Effector CD4-positive, alpha-beta T cell (primary cell): Measurements from ENCODE around the gene HTRA3.

ENCODE experiments used
- DNase-seq: peaks from one replicate; pipeline ENCODE4 v3.0.0-alpha.2; 2020

HTRA3 gene

DNA sequence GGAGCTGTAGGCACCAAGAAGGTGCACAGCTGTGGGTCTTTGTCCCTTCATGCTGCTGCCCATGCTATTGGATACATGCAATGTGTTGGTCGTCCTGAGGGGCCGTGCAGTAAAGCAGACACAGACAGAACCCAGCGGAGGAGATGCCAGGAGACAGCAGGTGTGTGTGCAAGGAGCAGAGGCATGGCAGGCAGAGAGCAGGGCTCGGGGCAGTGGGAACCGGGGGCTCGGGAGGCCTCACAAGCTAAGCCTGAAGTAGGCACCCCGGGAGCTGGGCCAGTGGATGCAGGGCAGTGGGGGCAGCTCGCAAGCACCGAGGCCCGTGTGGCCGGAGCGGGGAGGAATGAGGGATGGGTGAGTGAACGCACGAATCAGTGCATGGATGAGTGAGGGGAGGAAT, 13.2 kb downstream of the HTRA3 start:
- DNase-seq: no peak

DNA sequence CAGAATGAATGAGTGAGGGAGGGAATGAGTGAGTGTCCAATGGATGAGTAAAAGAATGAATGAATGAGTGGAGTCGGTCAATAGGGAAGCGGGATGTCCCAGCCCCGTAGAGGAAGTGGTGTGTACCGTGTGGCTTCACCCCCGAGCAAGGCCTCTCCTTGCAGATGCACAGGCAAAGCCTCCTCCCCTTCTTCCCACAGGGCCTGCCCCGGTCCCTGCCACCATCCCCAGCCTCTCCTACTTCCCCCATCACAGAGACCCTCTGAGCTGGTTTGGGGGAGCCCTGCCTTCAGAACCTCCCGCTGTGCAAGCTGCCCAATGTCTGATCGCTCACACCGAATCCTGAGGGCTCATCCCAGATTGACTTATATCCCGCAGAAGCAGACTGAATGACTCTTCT, 13.6 kb downstream of the HTRA3 start:
- no peak for DNase-seq

DNA sequence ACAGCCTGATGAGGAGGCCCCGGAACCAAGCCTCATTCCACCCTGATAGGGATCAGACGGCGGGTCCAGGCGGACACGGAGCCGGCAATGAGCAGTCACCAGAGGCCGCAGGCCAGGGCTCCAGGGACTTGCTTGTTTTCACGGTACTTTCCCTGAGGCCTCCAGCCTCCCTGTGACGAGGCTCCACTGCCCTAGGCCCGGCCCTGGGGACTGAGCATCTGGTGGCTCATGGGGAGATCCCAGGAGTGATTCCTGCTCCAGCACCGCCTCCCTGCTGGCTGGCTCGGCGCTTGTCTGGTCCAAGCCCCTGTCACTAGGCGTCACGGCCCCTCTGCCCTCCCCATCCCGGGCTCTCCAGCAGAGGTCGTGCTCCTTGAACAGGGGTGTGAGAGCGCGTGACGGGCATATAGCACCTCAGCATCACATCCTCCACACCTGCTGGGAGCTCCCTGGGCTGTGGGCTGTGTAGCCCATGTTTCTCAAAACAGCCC, 14.1 kb downstream of the HTRA3 start:
- no peak for DNase-seq

DNA sequence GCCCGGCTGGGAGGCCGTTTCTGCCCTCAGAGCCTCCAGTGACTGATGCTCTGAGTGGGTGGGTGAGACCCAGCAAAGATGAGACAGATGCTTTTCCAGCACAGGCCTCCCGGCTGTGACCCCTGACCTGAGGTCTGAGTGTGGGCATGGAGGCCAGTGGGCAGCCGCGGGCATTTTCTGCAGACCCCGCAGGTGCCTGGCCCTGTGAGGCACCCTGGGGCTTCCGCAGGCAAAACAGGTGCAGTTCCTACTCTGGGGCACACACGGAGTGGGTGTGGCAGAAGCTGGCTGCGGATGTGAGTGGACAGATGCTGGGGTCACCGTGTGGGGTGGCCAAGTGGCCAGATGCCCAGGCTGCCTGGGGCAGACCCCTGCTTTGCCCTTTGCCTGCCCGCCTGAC, 14.8 kb downstream of the HTRA3 start:
- DNase-seq: no peak

DNA sequence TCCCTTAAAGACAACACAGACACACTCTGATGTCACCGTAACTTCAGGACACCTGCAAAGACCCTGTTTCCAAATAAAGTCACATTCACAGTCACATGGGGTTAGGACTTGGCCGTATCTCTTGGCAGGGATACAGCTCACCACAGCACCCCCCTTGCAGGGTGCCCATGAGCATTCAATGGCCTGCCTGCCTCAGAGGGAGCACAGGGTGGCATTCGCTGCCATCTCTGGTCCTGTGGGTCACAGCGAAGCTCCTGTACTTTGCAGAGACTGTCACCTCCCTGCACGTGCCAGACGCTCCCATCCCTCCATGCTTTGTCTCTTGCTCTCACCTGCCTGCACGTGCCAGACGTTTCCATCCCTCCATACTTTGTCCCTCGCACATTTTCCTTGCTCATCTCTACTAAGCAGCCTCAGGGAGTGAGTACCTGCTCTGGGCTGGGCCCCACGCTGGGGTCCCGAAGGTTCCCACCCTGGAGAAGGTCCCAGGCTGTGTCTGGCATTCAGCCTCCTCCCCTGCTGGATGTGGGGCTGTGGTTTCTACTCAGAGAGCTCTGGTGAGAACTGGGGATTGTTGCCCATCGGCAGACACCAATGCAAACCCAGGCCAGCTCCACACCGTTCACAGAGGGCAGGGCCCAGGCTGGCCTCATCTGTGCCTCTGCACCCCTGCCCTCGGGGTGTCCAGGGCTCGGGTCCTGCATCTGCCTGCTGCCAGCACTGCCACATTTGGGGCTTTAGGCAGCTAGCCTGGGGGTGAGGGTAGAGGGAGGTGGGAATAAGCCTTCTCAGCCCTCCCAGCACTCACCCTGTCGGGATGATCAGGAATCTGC, 15.8 kb downstream of the HTRA3 start:
- DNase-seq: no peak

DNA sequence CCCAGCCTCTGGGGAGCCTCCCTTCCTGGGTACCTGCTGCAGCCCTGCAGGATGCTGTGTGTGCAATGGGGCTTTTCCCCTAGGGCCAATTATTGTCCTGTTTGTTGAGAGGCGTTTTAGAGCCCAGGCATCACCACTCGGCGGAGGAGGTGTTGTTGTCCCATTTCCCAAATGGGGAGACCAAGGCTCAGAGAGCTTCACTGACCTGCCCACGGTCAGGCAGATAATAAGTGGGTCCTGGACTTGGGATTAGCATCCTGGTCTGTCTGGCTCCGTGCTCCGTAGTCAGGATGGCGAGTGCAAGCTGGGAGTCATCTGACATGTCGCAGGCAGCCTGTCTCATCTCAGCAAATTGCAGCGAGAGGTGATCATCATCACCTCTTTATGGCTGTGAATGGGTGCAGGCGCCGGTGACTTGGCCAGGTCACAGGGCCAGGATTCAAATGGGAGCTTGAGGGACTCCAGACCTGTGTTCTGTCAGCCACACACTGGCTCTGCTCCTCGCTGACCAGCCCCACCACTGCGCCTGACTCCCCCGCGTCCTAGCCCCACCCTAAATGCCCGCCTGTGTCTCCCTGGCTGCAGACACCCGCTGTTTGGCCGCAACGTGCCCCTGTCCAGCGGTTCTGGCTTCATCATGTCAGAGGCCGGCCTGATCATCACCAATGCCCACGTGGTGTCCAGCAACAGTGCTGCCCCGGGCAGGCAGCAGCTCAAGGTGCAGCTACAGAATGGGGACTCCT, 16.6 kb downstream of the HTRA3 start:
- DNase-seq: no peak

DNA sequence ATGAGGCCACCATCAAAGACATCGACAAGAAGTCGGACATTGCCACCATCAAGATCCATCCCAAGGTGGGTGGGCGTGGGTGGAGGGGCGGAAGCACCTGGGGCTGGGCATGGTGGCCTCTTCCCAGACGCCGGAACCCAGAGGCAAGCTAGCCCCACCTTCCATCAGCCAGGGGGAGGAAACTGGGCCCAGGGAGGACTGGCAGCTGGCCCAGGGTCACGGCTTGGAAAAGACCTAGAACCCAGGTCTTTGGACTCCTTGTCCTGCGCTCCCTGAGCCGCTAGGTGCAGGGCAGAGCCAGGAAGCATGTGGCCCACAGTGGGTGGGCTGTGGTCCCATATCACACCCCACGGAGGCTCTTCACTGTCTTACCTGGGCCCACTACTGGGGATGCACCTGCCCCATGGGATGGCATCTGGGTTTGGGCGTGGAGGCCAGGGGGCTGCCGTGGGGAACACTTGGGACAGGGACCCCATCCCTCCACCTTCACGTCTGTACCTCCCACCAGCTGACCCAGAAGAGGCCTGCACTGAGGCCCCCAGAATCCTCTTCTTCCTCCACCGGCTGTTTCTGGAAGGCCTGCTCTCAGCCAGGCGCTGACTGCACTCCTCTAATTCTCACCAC, 17.3 kb downstream of the HTRA3 start:
- DNase-seq: no peak

DNA sequence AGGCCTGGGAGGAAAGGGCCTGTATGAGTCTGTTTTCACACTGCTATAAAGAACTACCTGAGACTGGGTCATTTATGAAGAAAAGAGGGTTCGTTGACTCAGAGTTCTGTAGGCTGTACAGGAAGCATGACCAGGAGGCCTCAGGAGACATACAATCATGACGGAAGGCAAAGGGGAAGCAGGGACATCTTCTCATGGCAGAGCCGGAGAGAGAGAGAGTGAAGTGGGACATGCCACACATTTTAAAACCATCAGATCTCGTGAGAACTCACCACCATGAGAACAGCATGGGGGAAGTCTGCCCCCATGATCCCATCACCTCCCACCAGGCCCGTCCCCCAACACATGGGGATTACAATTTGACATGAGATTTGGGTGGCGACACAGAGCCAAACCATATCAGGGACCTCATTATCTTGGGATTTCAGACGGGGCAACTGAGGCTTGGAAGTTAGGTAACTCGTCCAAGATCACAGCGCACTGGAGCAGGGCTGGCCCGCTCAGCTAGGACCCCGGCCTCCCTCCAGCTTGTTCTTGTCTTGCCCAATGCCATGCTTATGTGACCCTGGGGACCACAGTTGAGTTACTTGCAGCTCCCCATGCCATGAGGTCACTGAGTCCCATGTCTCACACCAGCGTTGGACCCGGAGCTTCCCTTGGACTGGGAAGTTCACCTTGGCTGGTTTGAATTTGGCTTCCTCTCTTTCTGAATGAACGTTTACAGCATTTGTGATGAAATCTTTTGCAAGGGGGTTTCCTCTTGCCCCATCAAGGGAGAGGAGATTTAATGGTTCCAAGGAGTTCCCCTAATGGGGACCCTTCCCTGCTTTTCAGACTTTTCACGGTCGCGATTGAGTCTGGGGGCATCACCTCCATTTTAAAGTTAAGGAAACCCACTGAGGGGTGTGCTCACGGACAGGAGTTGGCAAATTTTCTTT, 18.1 kb downstream of the HTRA3 start:
- no peak for DNase-seq

DNA sequence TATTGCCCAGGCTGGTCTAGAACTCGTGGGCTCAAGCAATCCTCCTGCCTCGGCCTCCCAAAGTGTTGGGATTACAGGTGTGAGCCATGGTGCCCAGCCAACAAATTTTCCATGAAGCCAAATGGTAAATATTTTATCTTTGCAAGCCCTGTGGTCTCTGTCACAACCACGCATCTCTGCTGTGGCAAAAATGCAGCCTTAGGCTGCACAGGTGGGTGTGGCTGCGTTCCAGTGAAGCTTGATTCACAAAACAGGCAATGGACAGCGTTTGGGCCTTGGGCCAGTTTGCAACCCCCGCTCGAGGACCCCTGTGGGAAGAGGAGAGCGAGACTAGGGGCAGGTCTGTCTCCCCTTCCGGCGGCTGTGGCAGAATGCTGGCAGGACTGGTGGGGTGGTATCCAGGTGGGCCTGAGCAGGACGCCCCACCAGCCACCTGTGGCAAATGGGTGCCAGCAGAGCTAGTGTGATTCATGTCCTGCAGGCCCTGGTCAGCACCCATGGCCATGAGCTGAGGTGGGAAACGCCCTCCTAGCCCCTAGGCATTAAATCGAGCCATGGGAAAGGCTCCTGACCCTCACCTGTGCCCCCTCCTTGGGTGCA, 19.7 kb downstream of the HTRA3 start:
- DNase-seq: no peak

DNA sequence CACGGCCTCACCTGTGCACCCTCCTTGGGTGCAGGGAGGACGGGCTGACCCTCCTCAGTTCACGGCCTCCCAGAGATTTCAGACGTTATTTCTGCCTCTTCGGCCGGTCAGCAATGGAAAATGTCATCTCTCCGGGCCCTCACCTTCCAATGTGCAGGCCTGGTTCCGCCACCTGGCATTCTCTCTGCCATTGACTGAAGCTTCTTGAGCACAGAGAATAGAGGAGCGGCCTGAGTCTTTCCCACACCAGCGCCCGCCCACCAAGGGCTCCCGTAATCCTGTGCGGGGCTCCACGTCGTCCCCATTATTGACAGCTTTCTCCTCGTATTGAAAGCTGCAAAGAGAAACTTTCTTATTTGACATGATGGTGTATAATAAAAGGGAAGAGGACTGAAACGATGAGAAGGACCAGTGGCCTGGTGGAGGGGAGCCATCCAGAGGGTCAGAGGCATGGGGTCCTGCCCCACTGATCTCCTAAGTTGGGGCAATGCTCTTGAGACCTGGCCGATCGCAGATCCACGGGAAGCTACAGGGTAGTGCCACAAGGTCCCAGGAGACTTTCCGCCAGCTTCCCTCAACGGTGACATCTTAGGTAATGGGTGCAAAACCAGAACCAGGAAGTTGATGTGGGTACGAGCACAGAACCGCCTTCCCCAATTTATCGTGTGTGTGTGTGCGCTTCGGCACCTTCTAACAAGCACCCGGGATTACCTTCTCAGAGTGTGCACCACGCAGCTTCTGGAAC, 20.6 kb downstream of the HTRA3 start:
- no peak for DNase-seq

DNA sequence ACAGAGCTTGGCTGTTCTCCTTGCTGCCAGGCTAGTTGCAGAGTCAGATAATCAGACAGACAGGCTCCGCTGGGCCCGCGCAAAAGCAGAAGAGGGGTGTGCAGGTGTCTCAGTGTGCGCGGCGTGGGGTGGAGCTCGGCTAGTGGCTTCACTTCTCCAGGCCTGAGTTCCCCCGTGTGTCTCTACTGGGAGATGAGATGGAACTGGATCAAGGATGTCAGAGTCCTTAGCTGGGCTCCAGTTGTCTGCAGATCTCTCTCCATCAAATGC, 21.1 kb downstream of the HTRA3 start:
- DNase-seq: no peak

DNA sequence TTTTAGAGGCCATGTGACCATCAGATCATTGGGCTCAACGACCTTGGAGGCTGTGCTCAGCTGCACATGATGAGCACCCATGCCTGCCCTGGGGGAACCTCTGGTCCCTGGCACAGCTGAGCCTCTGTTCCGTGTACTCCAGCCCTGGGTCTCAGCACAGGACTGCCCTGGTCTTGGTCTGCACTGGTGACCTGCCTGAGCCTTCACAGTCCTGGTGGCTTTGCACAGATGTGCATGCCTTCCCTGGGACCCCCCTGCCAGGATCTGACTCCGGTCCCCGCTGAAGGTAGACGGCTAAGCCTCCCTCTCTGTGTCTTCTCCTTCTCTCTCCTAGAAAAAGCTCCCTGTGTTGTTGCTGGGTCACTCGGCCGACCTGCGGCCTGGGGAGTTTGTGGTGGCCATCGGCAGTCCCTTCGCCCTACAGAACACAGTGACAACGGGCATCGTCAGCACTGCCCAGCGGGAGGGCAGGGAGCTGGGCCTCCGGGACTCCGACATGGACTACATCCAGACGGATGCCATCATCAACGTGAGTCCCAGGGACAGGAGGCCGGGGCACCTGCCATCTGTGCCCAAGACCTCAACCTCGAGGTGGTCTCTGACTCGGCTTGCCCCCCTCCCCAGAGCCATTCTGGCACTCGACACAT, 21.6 kb downstream of the HTRA3 start:
- no peak for DNase-seq

DNA sequence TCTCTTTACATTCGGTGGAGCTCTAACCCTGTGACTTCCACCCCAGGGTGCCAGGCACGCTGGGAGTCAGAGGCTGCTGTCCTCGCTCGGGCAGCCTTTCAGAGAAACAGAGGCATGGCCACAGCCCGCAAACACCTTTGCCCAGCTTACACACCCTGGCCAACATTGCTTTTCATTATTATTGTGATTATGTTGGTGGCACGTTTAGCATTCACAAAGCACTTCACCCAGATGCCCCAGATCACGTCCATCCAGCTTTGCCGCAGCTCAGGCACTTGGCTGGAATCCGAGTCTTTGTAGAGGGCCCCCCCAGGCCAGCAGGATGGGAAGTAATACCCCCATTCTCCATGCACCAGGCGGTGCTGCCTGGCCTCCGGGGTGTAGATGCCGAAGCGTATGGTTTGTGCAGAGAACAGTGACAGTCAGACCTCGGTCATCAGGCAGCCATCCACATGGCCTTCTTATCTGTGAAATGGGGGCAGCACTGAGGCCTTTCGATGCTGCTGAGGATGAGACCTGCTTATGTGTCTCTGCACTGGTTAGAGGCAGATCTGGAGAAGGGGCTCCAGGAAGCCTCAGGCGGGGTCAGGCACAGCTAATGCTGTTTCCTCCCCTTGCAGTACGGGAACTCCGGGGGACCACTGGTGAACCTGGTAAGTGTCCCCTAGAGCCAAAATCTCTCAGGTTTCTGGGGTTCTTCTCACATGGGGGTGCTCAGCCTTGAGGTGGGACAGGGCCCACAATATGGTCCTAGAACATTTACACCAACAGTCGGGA, 22.3 kb downstream of the HTRA3 start:
- DNase-seq: no peak

DNA sequence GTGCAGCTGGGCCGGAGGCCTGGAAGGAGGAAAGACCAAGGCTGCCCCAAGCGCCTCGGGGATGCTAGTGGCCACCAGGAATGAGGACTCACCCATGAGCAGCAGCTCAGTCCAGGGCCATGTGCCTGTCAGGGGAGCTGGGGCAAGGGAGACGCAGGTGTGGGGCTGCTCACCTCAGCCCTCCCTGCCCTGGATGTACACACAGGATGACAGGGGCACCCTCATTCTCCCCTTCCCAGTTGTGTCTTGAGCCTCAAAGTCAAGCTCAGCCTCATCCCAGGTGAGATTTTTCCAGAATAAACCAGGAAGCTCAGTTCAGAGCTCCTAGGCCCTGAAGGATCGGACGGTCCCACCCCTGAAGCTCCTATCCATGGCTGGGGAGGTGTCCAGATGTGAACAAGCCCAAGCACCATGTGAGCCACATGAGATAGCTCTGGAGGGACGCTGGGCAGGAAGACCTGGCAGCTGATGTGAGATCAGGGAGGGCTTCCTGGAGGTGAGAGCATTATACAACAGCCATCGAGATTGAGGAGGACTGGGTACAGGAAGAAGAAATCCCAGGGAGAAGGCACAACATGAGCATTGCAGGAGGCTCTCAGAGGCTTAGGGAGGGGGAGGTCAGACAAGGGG, 23.0 kb downstream of the HTRA3 start:
- DNase-seq: no peak

DNA sequence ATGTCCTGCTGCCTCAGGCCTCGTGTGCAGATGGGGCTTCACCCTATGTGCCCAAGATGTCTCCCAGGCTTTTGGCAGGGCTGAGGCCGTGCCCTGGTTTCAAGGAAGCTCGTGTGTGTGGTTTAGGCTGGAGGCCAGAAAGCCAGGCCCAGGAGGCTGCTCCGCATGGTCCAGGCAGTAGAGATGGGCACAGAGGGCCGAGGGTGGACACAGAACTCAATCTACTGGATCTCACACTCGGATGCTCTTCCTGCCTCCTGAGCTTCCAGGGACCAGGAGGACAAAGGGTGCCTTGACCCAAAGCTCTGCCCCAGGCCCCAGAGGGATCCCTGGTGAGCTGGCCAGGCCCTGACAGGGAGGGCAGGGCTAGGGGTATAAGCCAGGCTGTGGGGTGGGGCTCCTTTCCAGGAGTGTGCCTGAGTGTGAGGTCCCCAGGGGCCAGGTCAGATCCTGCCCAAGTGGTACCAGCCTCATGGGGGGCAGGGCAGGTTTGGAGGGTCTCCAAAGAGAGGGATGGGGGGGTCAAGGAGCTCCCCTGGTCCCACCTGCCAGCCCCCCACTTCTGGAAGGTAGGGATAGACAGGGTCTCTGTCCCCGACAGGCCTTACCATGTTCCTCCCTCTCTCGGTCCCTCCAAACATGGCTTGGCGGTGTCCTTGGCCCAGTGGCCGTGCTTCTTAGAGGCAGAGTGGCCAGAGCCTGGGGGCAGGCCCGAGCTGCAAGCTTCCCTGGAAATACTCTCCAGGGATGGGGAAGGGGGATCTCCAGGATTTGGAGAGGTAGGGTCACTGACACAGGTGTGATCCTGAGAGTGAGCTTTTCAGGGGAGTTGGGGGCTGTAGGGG, 23.8 kb downstream of the HTRA3 start:
- DNase-seq: no peak

DNA sequence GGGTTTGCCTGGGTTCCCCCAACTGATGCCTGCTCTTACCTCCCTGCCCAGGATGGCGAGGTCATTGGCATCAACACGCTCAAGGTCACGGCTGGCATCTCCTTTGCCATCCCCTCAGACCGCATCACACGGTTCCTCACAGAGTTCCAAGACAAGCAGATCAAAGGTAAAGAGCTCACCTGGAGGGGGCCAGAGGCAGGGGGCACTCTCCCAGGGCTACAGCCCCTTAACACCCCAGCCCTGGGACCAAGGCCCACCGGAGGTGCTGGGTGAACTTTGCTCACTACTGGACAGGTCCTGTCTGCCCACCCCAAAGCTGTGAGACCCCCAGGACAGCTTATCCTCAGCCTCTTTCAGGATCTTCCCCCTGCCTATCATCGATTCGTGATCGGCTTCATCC, 24.5 kb downstream of the HTRA3 start:
- no peak for DNase-seq

DNA sequence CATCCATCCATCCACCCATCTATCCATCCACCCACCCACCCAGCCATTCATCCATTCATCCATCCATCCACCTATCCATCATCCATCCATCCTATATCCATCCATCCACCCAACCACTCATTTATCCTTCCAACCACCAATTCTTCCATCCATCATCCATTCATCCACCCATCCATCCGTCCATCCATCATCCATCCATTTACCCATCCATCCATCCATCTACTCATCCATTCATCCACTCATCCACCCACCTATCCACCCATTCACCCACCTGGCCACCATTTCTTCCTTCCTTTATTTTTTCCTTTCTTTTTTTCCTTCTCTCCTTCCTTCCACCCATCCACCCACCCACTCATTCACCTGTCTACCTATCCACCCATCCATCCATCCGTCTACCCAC, 25.2 kb downstream of the HTRA3 start:
- no peak for DNase-seq

DNA sequence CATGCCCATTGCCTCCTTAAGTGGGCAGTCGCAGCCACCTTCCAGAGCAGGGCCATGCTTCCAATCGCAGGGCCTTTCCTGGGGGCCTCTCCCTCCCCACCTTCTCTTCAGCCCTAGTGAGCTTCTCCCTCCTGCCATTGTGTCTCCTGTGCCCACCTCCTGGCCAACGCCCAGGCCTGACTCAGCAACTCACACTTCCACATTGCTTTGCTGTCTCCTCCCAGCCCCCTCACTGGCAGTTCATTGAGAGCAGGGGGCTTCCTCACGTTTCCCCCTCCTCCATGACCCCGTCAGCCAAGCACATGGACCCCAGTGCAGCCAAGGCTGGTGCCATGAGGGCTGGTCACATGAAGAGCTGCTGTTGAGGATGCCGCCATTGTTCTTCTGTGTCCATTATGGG, 25.9 kb downstream of the HTRA3 start:
- DNase-seq: no peak

DNA sequence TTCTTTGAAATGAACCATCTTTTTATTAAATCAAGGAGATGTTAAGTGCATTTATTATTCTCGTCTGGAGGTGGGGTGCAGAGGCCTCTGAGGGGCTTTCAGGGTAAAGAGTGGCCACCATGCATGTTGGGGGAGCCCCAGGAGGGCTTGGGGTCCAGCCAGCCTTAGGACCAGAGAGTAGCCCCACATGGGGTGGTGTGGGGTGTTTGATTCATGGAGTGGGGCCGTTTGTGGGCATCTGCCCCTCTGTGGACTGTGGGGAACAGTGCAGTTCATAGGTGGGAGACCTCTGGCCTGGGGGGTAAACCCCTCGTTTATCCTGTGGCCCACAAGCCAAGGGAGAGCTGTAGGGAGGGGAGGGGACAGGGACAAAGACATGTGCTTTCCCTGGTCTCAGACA, 26.9 kb downstream of the HTRA3 start:
- no peak for DNase-seq
